Hepatocyte (in vitro differentiated cells): ENCODE results near the gene NOS1AP. TPM values are rescaled to one million over a fixed set of nuclear protein-coding genes. Genes with fewer than 3 reads are reported as not detected.

Experiments
- DNase-seq: peaks from one replicate; pipeline ENCODE4 v3.0.0-alpha.2; 2016; ENCODE audit warnings: low spot score
- H2AFZ ChIP-seq: fragments of 200-600 bp; sonication (generic); 2 replicates; pipeline ENCODE4 v1.6.0; 2016; ENCODE audit warnings: antibody characterized with exemption, mild to moderate bottlenecking
- H3K27ac ChIP-seq: fragments of 200-600 bp; sonication (generic); 2 replicates; pipeline ENCODE4 v1.5.1; 2016; ENCODE audit warnings: mild to moderate bottlenecking
- H3K27me3 ChIP-seq: fragments of 200-600 bp; sonication (generic); 2 replicates; pipeline ENCODE4 v1.6.1; 2016
- H3K36me3 ChIP-seq: fragments of 200-600 bp; sonication (generic); replicated peaks from 2 replicates; pipeline ENCODE4 v1.5.1; 2016; ENCODE audit warnings: low read depth; ENCODE audit not compliant: insufficient read depth
- H3K4me1 ChIP-seq: fragments of 200-600 bp; sonication (generic); 2 replicates; pipeline ENCODE4 v1.5.1; 2016; ENCODE audit warnings: mild to moderate bottlenecking, moderate library complexity; ENCODE audit not compliant: insufficient read depth
- H3K4me2 ChIP-seq: fragments of 200-600 bp; sonication (generic); 2 replicates; pipeline ENCODE4 v1.6.0; 2016
- H3K4me3 ChIP-seq: fragments of 200-600 bp; sonication (generic); 2 replicates; pipeline ENCODE4 v1.5.1; 2016; ENCODE audit warnings: mild to moderate bottlenecking
- H3K79me2 ChIP-seq: fragments of 200-600 bp; sonication (generic); 2 replicates; pipeline ENCODE4 v1.6.0; 2017; ENCODE audit warnings: mild to moderate bottlenecking
- H3K9me2 ChIP-seq: fragments of 200-600 bp; sonication (generic); replicated peaks from 2 replicates; pipeline ENCODE4 v1.6.0; 2017; ENCODE audit warnings: mild to moderate bottlenecking; ENCODE audit not compliant: insufficient read depth
- H3K9me3 ChIP-seq: fragments of 200-600 bp; sonication (generic); 2 replicates; pipeline ENCODE4 v1.5.1; 2016; ENCODE audit warnings: low read depth, mild to moderate bottlenecking
- H4K20me1 ChIP-seq: fragments of 200-600 bp; sonication (generic); 2 replicates; pipeline ENCODE4 v1.6.0; 2016; ENCODE audit warnings: mild to moderate bottlenecking; ENCODE audit not compliant: insufficient read depth, poor library complexity, severe bottlenecking
- CTCF ChIP-seq: fragments of 200-600 bp; sonication (generic); IDR thresholded peaks from 2 replicates; pipeline ENCODE4 v1.5.1; 2016; ENCODE audit warnings: antibody characterized with exemption, mild to moderate bottlenecking; ENCODE audit not compliant: poor library complexity
- EZH2 ChIP-seq: fragments of 200-600 bp; sonication (generic); IDR thresholded peaks from 2 replicates; pipeline ENCODE4 v1.6.1; 2016; ENCODE audit warnings: antibody characterized with exemption, mild to moderate bottlenecking, borderline replicate concordance
- EZH2phosphoT487 ChIP-seq: fragments of 200-600 bp; sonication (generic); IDR thresholded peaks from one replicate; pipeline ENCODE4 v1.6.1; 2018; ENCODE audit warnings: antibody characterized with exemption, mild to moderate bottlenecking, low read depth, moderate library complexity; ENCODE audit not compliant: unreplicated experiment, severe bottlenecking
- WGBS: methylation state at CpG from one replicate; pipeline ENCODE4 v1.1.6; 2016; ENCODE audit warnings: low lambda C conversion rate; ENCODE audit errors: missing lambda C conversion rate; 5-methylcytosine and 5-hydroxymethylcytosine counted together
- polyA plus RNA-seq: library from polyadenylated mRNA; unstranded; fragments of >200 nt; fragmentation: Nextera tagmentation; extraction: Ambion mirVana; gene quantifications from 2 replicates; pipeline ENCODE4 v1.2.1, GENCODE V29; 2016
- total RNA-seq: library from RNA; depleted of rRNA; stranded (reverse); fragments of >200 nt; gene quantifications from 2 replicates; pipeline ENCODE4 v1.2.3, GENCODE V29; 2014

Gene NOS1AP
- total and polyA plus RNA-seq, 2 experiments from 2014 or later: 0.97 to 4.4 TPM

DNA sequence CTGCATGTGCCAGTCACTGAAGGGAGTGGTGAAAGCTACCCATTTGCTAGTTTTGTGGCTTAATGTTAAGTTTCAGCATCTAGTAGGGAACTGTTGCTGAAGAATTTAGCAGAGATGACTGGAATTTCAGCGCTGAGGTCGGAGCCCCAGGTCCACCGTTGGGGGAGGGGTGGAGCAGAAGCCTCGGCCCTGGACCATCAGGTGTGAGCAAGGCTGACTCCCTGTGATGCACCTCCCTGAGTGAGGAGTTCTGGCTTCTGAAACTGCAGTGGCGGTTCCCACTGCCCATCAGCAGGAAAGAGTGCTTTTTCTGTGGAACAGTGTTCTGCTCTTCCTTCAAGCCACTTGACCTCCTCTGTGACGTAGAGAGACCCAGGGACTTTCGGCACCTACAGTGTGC lies 1.3 kb downstream of the NOS1AP start:
- Histone ChIP-seq H3K27ac (no peak overlapping the region), H3K4me1 (peaks cover 12% of the 10 kb centered on the region), H3K4me2 (peak overlapping the region; percentile 98), H4K20me1 (no peaks in the 10 kb centered on the region), H2AFZ (peak overlapping the region; percentile 57), H3K36me3 (no peaks in the 10 kb centered on the region), H3K9me2 (no peaks in the 10 kb centered on the region), H3K27me3 (no peaks in the 10 kb centered on the region), H3K9me3 (no peaks in the 10 kb centered on the region), H3K4me3 (peak overlapping the region; percentile 95), H3K79me2 (peaks cover 39% of the 10 kb centered on the region)
- whole genome bisulfite sequencing: 23% methylated on average over 7 of the region's 7 CpGs
- peak; percentile 33 for DNase-seq
- TF ChIP-seq EZH2 (no peak), EZH2phosphoT487 (no peak), CTCF (no peak)

DNA sequence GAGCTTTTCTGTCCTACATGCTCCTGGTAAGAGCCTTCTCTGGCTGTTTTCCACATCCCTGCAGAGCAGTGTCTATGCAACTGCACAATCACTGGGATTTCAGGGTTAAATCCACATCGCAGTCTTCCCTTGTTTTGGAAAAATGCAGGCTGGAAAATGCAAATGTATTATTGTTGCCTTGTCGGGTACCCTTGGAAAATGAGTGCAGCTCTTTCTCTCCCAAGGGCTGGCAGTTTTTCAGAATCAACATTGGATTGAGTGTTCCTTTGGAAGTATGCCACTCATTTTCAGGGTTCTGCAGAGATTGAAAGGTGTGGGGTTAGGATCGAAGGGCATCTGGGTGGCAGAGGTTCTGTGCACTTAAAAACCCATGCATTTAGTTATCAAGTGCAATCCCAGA lies 3.2 kb downstream of the NOS1AP start:
- 82% methylated on average over 3 of the region's 3 CpGs for WGBS
- Histone ChIP-seq H3K79me2 (peaks cover 47% of the 10 kb centered on the region), H4K20me1 (no peaks in the 10 kb centered on the region), H3K36me3 (no peaks in the 10 kb centered on the region), H3K27me3 (no peaks in the 10 kb centered on the region), H3K4me1 (peaks cover 12% of the 10 kb centered on the region), H3K4me3 (no peak overlapping the region), H2AFZ (no peak overlapping the region), H3K9me2 (no peaks in the 10 kb centered on the region), H3K9me3 (no peaks in the 10 kb centered on the region), H3K27ac (no peak overlapping the region), H3K4me2 (no peak overlapping the region)
- TF ChIP-seq EZH2phosphoT487 (no peak), CTCF (no peak), EZH2 (no peak)
- no peak for DNase-seq

GRCh38 chr1:162074276-162075005 lies 5.0 kb downstream of the NOS1AP start:
- H3K4me1 ChIP-seq: peaks cover 9% of the 10 kb centered on the region
- H3K4me2 ChIP-seq: no peak overlapping the region
- no peaks in the 10 kb centered on the region for H4K20me1 ChIP-seq
- no peak for DNase-seq
- no peak for TF ChIP-seq EZH2
- TF ChIP-seq EZH2phosphoT487: no peak
- TF ChIP-seq CTCF: no peak
- H3K79me2 ChIP-seq: peaks cover 55% of the 10 kb centered on the region
- no peaks in the 10 kb centered on the region for H3K9me2 ChIP-seq
- H3K27me3 ChIP-seq: no peaks in the 10 kb centered on the region
- H3K27ac ChIP-seq: no peak overlapping the region
- WGBS: 83% methylated on average over 4 of the region's 4 CpGs
- H3K36me3 ChIP-seq: no peaks in the 10 kb centered on the region
- no peak overlapping the region for H3K4me3 ChIP-seq
- H3K9me3 ChIP-seq: no peaks in the 10 kb centered on the region
- H2AFZ ChIP-seq: no peak overlapping the region
